ENCODE results near the gene ELFN2.

DNA sequence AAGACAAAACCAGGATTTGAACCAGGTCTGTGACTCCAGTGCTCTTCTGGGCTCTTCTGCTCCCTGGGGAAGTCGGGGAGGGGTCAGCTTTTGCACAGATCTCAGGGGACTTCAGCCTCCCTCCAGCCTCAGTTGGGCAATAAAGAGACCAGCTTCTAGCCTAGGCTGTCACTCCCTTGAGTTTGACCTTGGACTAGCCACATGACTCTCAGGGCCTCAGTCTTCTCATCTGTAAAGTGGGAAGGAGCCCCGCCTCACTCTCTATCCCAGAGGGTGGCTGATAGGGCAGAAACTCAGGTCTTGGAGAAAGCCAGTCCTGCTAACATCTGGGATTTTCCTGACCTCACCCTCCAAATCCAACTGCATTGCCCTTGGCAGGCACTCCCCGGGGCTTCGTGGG, 38.7 kb downstream of the ELFN2 start:
- TF ChIP-seq, protein P1, sequence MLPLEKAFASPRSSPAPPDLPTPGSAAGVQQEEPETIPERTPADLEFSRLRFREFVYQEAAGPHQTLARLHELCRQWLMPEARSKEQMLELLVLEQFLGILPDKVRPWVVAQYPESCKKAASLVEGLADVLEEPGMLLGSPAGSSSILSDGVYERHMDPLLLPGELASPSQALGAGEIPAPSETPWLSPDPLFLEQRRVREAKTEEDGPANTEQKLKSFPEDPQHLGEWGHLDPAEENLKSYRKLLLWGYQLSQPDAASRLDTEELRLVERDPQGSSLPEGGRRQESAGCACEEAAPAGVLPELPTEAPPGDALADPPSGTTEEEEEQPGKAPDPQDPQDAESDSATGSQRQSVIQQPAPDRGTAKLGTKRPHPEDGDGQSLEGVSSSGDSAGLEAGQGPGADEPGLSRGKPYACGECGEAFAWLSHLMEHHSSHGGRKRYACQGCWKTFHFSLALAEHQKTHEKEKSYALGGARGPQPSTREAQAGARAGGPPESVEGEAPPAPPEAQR (tag by site-specific recombination; IDR thresholded peaks at IDR 0.05) = no peak
- TF ChIP-seq TCF7L2 (IDR thresholded peaks at IDR 0.05; ENCODE audit: borderline replicate concordance, low read depth, low read length) (no peak), FEZF1 (tag by site-specific recombination; IDR thresholded peaks at IDR 0.05) (no peak), CTCF (tag by site-specific recombination; IDR thresholded peaks at IDR 0.05) (no peak), REST (tag by site-specific recombination; IDR thresholded peaks at IDR 0.05) (no peak), ZNF138 (tag by site-specific recombination; IDR thresholded peaks at IDR 0.05; ENCODE audit: borderline replicate concordance) (no peak), BCL11B (tag by site-specific recombination; IDR thresholded peaks at IDR 0.05; ENCODE audit: low read depth) (no peak), ZFP41 (tag by site-specific recombination; IDR thresholded peaks at IDR 0.05; ENCODE audit: borderline replicate concordance) (no peak), ZNF391 (tag by site-specific recombination; IDR thresholded peaks at IDR 0.05; ENCODE audit: borderline replicate concordance, low read depth) (no peak), SCRT2 (tag by site-specific recombination; IDR thresholded peaks at IDR 0.05) (no peak), PRDM4 (tag by site-specific recombination; IDR thresholded peaks at IDR 0.05) (no peak)
